HCT116 (cell line): Measurements from ENCODE around the gene LRIG1. TPM values are rescaled to one million over a fixed set of nuclear protein-coding genes. Genes with fewer than 3 reads are reported as not detected.

Source experiments
- ATAC-seq: fragments of 200-7000 bp; cut with Tn5 transposase; 2 replicates; pipeline ENCODE4 v1.9.1; 2020; ENCODE audit warnings: mild to moderate bottlenecking, moderate library complexity
- BruUV-seq: library from RNA; stranded (reverse); fragments of 400-500 nt; replicated peaks from 2 replicates; lab custom pipeline; 2021; lab: Mats Ljungman, UMichigan
- CTCF ChIA-PET: fragments of 300-600 bp; sonication (Branson Sonifier 250); formaldehyde crosslinking; loops from one replicate; lab custom pipeline; 2021; ENCODE audit warnings: antibody characterized with exemption; lab: Charles Lee
- POLR2A ChIA-PET: fragments of 300-600, 350-600 bp; sonication (Branson Sonifier 250); formaldehyde crosslinking; loops from one replicate; lab custom pipeline; 2021; ENCODE audit warnings: antibody characterized with exemption; lab: Charles Lee
- RAD21 ChIA-PET, 2 experiments: fragments of 300-600 bp; sonication (Branson Sonifier 250); formaldehyde crosslinking; loops; one replicate each; lab custom pipeline; 2023; ENCODE audit warnings: low total read pairs in 2 of 2; ENCODE audit not compliant: uncharacterized antibody in 2 of 2, unreplicated experiment in 2 of 2, low non-redundant PET in 1 of 2; lab: Charles Lee
- DNase-seq: peaks from one replicate; pipeline ENCODE4 v3.0.0-alpha.2; 2010; ENCODE audit warnings: low read depth, low spot score
- H2AFZ ChIP-seq: fragments of 200-600 bp; shearing (Covaris generic), sonication (generic); 2 replicates; pipeline ENCODE4 v1.6.1; 2017; ENCODE audit warnings: low read depth, mixed run types, mixed read lengths, antibody characterized with exemption, low read length; ENCODE audit not compliant: poor library complexity, severe bottlenecking
- H3K27ac ChIP-seq: 2 replicates; pipeline ENCODE4 v1.5.1; 2012; ENCODE audit warnings: low read depth, low read length
- H3K27me3 ChIP-seq: fragments of 200-600 bp; sonication (generic); 2 replicates; pipeline ENCODE4 v1.6.1; 2016; ENCODE audit warnings: mixed run types, low read length, mixed read lengths; ENCODE audit not compliant: insufficient read depth
- H3K36me3 ChIP-seq, 2 experiments: fragments of 200-500 bp in 1 of 2; fragments of 200-600 bp in 1 of 2; sonication (Bioruptor generic) in 1 of 2; sonication (generic) in 1 of 2; 2 replicates each; pipeline versions ENCODE4 v1.5.1 to v1.6.1; 2014 to 2016; ENCODE audit warnings: low read length in 2 of 2, inconsistent platforms in 1 of 2, mixed read lengths in 1 of 2, mixed run types in 1 of 2; ENCODE audit not compliant: insufficient read depth in 2 of 2, control insufficient read depth in 1 of 2
- H3K4me1 ChIP-seq, 2 experiments: fragments of 200-600 bp in 1 of 2; sonication (generic) in 1 of 2; 2 replicates each; pipeline versions ENCODE4 v1.5.1 to v1.6.1; 2012 to 2017; ENCODE audit warnings: low read length in 2 of 2, inconsistent platforms in 1 of 2, mild to moderate bottlenecking in 1 of 2, mixed read lengths in 1 of 2, mixed run types in 1 of 2, moderate library complexity in 1 of 2; ENCODE audit not compliant: insufficient read depth in 2 of 2, control insufficient read depth in 1 of 2
- H3K4me2 ChIP-seq: fragments of 200-600 bp; sonication (generic); 2 replicates; pipeline ENCODE4 v1.6.1; 2017; ENCODE audit warnings: mixed run types, low read length, mixed read lengths
- H3K4me3 ChIP-seq, 2 experiments: fragments of 200-600 bp in 1 of 2; sonication (generic) in 1 of 2; replicated peaks in 1 of 2; 2 replicates each; pipeline ENCODE4 v1.5.1; 2011 to 2016; ENCODE audit warnings: low read length in 2 of 2, control low read depth in 1 of 2, low read depth in 1 of 2, mild to moderate bottlenecking in 1 of 2, mixed read lengths in 1 of 2, mixed run types in 1 of 2
- H3K79me2 ChIP-seq: fragments of 200-600 bp; sonication (generic); 2 replicates; pipeline ENCODE4 v1.6.1; 2017; ENCODE audit warnings: mild to moderate bottlenecking, mixed run types, low read length, moderate library complexity, mixed read lengths; ENCODE audit not compliant: insufficient read depth
- H3K9ac ChIP-seq: fragments of 200-600 bp; sonication (generic); 2 replicates; pipeline ENCODE4 v1.6.1; 2016; ENCODE audit warnings: low read length, mixed read lengths
- H3K9me2 ChIP-seq: fragments of 200-600 bp; sonication (generic), shearing (Covaris generic); 2 replicates; pipeline ENCODE4 v1.6.1; 2017; ENCODE audit warnings: mixed run types, mild to moderate bottlenecking, moderate library complexity; ENCODE audit not compliant: insufficient read depth
- H3K9me3 ChIP-seq, 2 experiments: fragments of 200-500 bp in 1 of 2; fragments of 200-600 bp in 1 of 2; sonication (Bioruptor generic) in 1 of 2; sonication (generic) in 1 of 2; 2 replicates each; pipeline ENCODE4 v1.6.1; 2014 to 2017; ENCODE audit warnings: low read length in 2 of 2, mixed read lengths in 2 of 2, inconsistent platforms in 1 of 2, low read depth in 1 of 2, mild to moderate bottlenecking in 1 of 2, mixed run types in 1 of 2, moderate library complexity in 1 of 2; ENCODE audit not compliant: control insufficient read depth in 1 of 2, insufficient read depth in 1 of 2
- H4K20me1 ChIP-seq: fragments of 200-600 bp; sonication (generic), shearing (Covaris generic); 2 replicates; pipeline ENCODE4 v1.6.1; 2017; ENCODE audit warnings: mixed run types, mild to moderate bottlenecking, moderate library complexity; ENCODE audit not compliant: insufficient read depth
- CEBPB ChIP-seq: IDR thresholded peaks from 2 replicates; pipeline ENCODE4 v1.6.1; 2012; ENCODE audit warnings: low read depth
- CTCF ChIP-seq, 3 experiments: fragments of 200-600 bp in 1 of 3; sonication (generic) in 1 of 3; IDR thresholded peaks in 2 of 3; conservative IDR thresholded peaks in 1 of 3; 2 replicates each; pipeline ENCODE4 v1.5.1; 2012 to 2017; ENCODE audit warnings: low read depth in 2 of 3, low read length in 2 of 3, antibody characterized with exemption in 1 of 3, borderline replicate concordance in 1 of 3, control low read depth in 1 of 3, mild to moderate bottlenecking in 1 of 3, mixed read lengths in 1 of 3, mixed run types in 1 of 3, moderate library complexity in 1 of 3; ENCODE audit not compliant: insufficient read depth in 1 of 3
- EZH2 ChIP-seq: fragments of 200-600 bp; sonication (generic); IDR thresholded peaks from 2 replicates; pipeline ENCODE4 v1.6.1; 2017; ENCODE audit warnings: antibody characterized with exemption, mixed run types
- EZH2phosphoT487 ChIP-seq: fragments of 200-600 bp; IDR thresholded peaks from 2 replicates; pipeline ENCODE4 v1.6.1; 2018; ENCODE audit warnings: antibody characterized with exemption, borderline replicate concordance
- FOSL1 ChIP-seq: IDR thresholded peaks from 2 replicates; pipeline ENCODE4 v1.6.1; 2012; ENCODE audit warnings: low read depth
- JUND ChIP-seq: IDR thresholded peaks from 2 replicates; pipeline ENCODE4 v1.6.1; 2012
- MAX ChIP-seq: IDR thresholded peaks from 2 replicates; pipeline ENCODE4 v1.6.1; 2012
- POLR2A ChIP-seq: IDR thresholded peaks from 2 replicates; pipeline ENCODE4 v1.7.0; 2011; ENCODE audit warnings: borderline replicate concordance; ENCODE audit not compliant: insufficient read depth, insufficient read length; ENCODE audit errors: extremely low read depth
- RAD21 ChIP-seq: IDR thresholded peaks from 2 replicates; pipeline ENCODE4 v1.6.1; 2012; ENCODE audit warnings: low read depth, mild to moderate bottlenecking
- REST ChIP-seq: IDR thresholded peaks from 2 replicates; pipeline ENCODE4 v1.6.1; 2012; ENCODE audit warnings: low read depth
- SIN3A ChIP-seq: IDR thresholded peaks from 2 replicates; pipeline ENCODE4 v1.6.1; 2012; ENCODE audit warnings: low read depth
- SRF ChIP-seq: IDR thresholded peaks from 2 replicates; pipeline ENCODE4 v1.6.1; 2012; ENCODE audit warnings: low read depth
- TCF7L2 ChIP-seq: IDR thresholded peaks from 2 replicates; pipeline ENCODE4 v1.7.0; 2011; ENCODE audit warnings: borderline replicate concordance, inconsistent platforms; ENCODE audit not compliant: insufficient read depth, insufficient read length; ENCODE audit errors: extremely low read depth
- YY1 ChIP-seq: IDR thresholded peaks from 2 replicates; pipeline ENCODE4 v1.6.1; 2011; ENCODE audit warnings: low read length, low read depth, moderate library complexity, mild to moderate bottlenecking; ENCODE audit not compliant: insufficient replicate concordance; ENCODE audit errors: extremely low read depth
- ZFX ChIP-seq: fragments of 450-650 bp; IDR thresholded peaks from 2 replicates; pipeline ENCODE4 v1.6.1; 2017
- ZNF274 ChIP-seq: fragments of 200-500 bp; sonication (Bioruptor generic); IDR thresholded peaks from 2 replicates; pipeline ENCODE4 v1.6.1; 2014; ENCODE audit warnings: mild to moderate bottlenecking, low read depth, low read length, inconsistent platforms
- intact Hi-C: fragments of 100-400 bp; cut with micrococcal nuclease; formaldehyde crosslinking; loops from 2 replicates; pipeline ENCODE4 v1.10.0; 2022
- total RNA-seq: library from RNA; stranded (reverse); gene quantifications from one replicate; pipeline ENCODE4 v1.2.1, GENCODE V29; 2021; ENCODE audit not compliant: unreplicated experiment
- TF ChIP-seq, protein P1 (sequence below): IDR thresholded peaks from 2 replicates; pipeline ENCODE4 v1.6.1; 2011; ENCODE audit warnings: mild to moderate bottlenecking, low read length, moderate library complexity; ENCODE audit not compliant: insufficient replicate concordance; ENCODE audit errors: extremely low read depth

LRIG1 gene
- total RNA-seq, 1 experiment from 2014 or later, result 3.1 TPM

GRCh38 chr3:66469220-66469640 lies 31.6 kb downstream of the LRIG1 start:
- TF ChIP-seq EZH2phosphoT487, result no peak
- TF ChIP-seq SIN3A, result no peak
- TF ChIP-seq YY1, result no peak
- TF ChIP-seq CTCF (IDR thresholded peaks at IDR 0.05 in 2 of 3, conservative IDR thresholded peaks at IDR 0.05 in 1 of 3; ENCODE audit: borderline replicate concordance in 1 of 3, insufficient read depth in 1 of 3, low read depth in 2 of 3, low read length in 2 of 3), result no peak
- TF ChIP-seq FOSL1, result no peak
- no peak for TF ChIP-seq POLR2A
- no peak for TF ChIP-seq SRF
- no peak for TF ChIP-seq ZFX
- no peak for TF ChIP-seq ZNF274
- no peak for TF ChIP-seq MAX
- TF ChIP-seq, protein P1, sequence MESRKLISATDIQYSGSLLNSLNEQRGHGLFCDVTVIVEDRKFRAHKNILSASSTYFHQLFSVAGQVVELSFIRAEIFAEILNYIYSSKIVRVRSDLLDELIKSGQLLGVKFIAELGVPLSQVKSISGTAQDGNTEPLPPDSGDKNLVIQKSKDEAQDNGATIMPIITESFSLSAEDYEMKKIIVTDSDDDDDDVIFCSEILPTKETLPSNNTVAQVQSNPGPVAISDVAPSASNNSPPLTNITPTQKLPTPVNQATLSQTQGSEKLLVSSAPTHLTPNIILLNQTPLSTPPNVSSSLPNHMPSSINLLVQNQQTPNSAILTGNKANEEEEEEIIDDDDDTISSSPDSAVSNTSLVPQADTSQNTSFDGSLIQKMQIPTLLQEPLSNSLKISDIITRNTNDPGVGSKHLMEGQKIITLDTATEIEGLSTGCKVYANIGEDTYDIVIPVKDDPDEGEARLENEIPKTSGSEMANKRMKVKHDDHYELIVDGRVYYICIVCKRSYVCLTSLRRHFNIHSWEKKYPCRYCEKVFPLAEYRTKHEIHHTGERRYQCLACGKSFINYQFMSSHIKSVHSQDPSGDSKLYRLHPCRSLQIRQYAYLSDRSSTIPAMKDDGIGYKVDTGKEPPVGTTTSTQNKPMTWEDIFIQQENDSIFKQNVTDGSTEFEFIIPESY, result no peak
- no peak for TF ChIP-seq CEBPB
- TF ChIP-seq TCF7L2, result no peak
- no peak for TF ChIP-seq RAD21
- TF ChIP-seq REST, result no peak
- TF ChIP-seq EZH2, result no peak
- no peak for TF ChIP-seq JUND
- Histone ChIP-seq H3K36me3 (no peaks in the 10 kb centered on the region), H4K20me1 (no peaks in the 10 kb centered on the region), H3K79me2 (no peaks in the 10 kb centered on the region), H2AFZ (no peak overlapping the region), H3K4me1 (peaks cover 3 to 12% of the 10 kb centered on the region in 2 experiments; a peak in 3 of 4 replicates), H3K9ac (no peak overlapping the region), H3K27ac (no peak overlapping the region), H3K9me3 (no peaks in the 10 kb centered on the region), H3K4me3 (no peak overlapping the region), H3K27me3 (no peaks in the 10 kb centered on the region), H3K4me2 (no peak overlapping the region), H3K9me2 (no peaks in the 10 kb centered on the region)
- RAD21 ChIA-PET, result no interaction called here
- intact Hi-C loops, result no loop called here
- no peak for ATAC-seq
- no peak for DNase-seq
- POLR2A ChIA-PET, result no interaction called here
- CTCF ChIA-PET, result no interaction called here
- BruUV-seq, result no TSS peak
